HepG2 (cell line): ENCODE results near the gene CMTM4.

ENCODE experiments used
- ARNT ChIP-seq: fragments of 450-650 bp; IDR thresholded peaks from 2 replicates; pipeline ENCODE4 v1.6.1; 2017
- CTCF ChIP-seq: sonication (generic); formaldehyde crosslinking; IDR thresholded peaks from 2 replicates; pipeline ENCODE4 v1.5.0; 2020; ENCODE audit warnings: mild to moderate bottlenecking, missing genetic modification reagents, moderate library complexity
- DNMT1 ChIP-seq: sonication (generic); formaldehyde crosslinking; IDR thresholded peaks from 2 replicates; pipeline ENCODE4 v1.5.1; 2020; ENCODE audit warnings: mild to moderate bottlenecking, missing genetic modification reagents
- KDM5A ChIP-seq: fragments of 200-600 bp; sonication (generic); IDR thresholded peaks from 2 replicates; pipeline ENCODE4 v1.7.0; 2018; ENCODE audit warnings: antibody characterized with exemption, mild to moderate bottlenecking, low read length, borderline replicate concordance
- PCBP2 ChIP-seq: fragments of 200-400 bp; formaldehyde crosslinking; optimal IDR thresholded peaks from 2 replicates; pipeline ENCODE3; 2018; ENCODE audit warnings: low read length, low read depth; ENCODE audit not compliant: poor library complexity, severe bottlenecking
- USF2 ChIP-seq, 2 experiments: sonication (generic) in 1 of 2; formaldehyde crosslinking in 1 of 2; IDR thresholded peaks; 2 replicates each; pipeline versions ENCODE4 v1.5.1 to v1.6.1; 2011 to 2020; ENCODE audit warnings: borderline replicate concordance in 1 of 2, low read depth in 1 of 2, low read length in 1 of 2, mild to moderate bottlenecking in 1 of 2, missing genetic modification reagents in 1 of 2, moderate library complexity in 1 of 2
- YY1 ChIP-seq: IDR thresholded peaks from 2 replicates; pipeline ENCODE4 v1.6.1; 2011; ENCODE audit warnings: low read length, low read depth, moderate library complexity, mild to moderate bottlenecking; ENCODE audit not compliant: insufficient read depth, insufficient replicate concordance

GRCh38 chr16:66695935-66696668 lies 441 bp downstream of the CMTM4 start:
- TF ChIP-seq ARNT (no peak), USF2 (IDR thresholded peaks at IDR 0.05; ENCODE audit: low read depth, low read length) (no peak), USF2 (CRISPR knock-in tag; IDR thresholded peaks at IDR 0.05; ENCODE audit: borderline replicate concordance) (no peak), YY1 (peak; percentile 21), CTCF (CRISPR knock-in tag) (no peak), KDM5A (no peak), PCBP2 (no peak), DNMT1 (CRISPR knock-in tag) (no peak)
